Measurements from ENCODE around the gene FGFRL1. TPM values are rescaled to one million over a fixed set of nuclear protein-coding genes. Genes with fewer than 3 reads are reported as not detected.

Gene FGFRL1
- polyA plus RNA-seq, 1 donor from 2014 or later, result 0.97 TPM

GRCh38 chr4:1057403-1057745 lies 45.9 kb downstream of the FGFRL1 start:
- no peaks in the 10 kb centered on the region for H3K27me3 ChIP-seq (ENCODE audit: insufficient read depth, low read depth, low read length)
- no peaks in the 10 kb centered on the region for H4K20me1 ChIP-seq (ENCODE audit: insufficient read depth)
- no peak overlapping the region for H3K4me3 ChIP-seq (ENCODE audit: low read length)
- no peak overlapping the region for H2AFZ ChIP-seq (ENCODE audit: low read depth, low read length)
- H3F3A ChIP-seq (ENCODE audit: insufficient read depth, low read length, poor library complexity, severe bottlenecking), result no peaks in the 10 kb centered on the region
- TF ChIP-seq MXI1 (conservative IDR thresholded peaks at IDR 0.05; ENCODE audit: poor library complexity, severe bottlenecking) (no peak), POLR2AphosphoS5 (IDR thresholded peaks at IDR 0.05) (no peak), EZH2 (IDR thresholded peaks at IDR 0.05; ENCODE audit: borderline replicate concordance, insufficient read depth, low read length, poor library complexity, severe bottlenecking) (no peak), RAD21 (conservative IDR thresholded peaks at IDR 0.05) (no peak), SMC3 (conservative IDR thresholded peaks at IDR 0.05; ENCODE audit: poor library complexity) (no peak), TAF1 (IDR thresholded peaks at IDR 0.05; ENCODE audit: low read depth) (no peak), EP300 (conservative IDR thresholded peaks at IDR 0.05; ENCODE audit: poor library complexity, severe bottlenecking) (no peak)
- TF ChIP-seq, protein P1, sequence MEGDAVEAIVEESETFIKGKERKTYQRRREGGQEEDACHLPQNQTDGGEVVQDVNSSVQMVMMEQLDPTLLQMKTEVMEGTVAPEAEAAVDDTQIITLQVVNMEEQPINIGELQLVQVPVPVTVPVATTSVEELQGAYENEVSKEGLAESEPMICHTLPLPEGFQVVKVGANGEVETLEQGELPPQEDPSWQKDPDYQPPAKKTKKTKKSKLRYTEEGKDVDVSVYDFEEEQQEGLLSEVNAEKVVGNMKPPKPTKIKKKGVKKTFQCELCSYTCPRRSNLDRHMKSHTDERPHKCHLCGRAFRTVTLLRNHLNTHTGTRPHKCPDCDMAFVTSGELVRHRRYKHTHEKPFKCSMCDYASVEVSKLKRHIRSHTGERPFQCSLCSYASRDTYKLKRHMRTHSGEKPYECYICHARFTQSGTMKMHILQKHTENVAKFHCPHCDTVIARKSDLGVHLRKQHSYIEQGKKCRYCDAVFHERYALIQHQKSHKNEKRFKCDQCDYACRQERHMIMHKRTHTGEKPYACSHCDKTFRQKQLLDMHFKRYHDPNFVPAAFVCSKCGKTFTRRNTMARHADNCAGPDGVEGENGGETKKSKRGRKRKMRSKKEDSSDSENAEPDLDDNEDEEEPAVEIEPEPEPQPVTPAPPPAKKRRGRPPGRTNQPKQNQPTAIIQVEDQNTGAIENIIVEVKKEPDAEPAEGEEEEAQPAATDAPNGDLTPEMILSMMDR (IDR thresholded peaks at IDR 0.05; ENCODE audit: poor library complexity, severe bottlenecking), result no peak
- TF ChIP-seq, protein P2, sequence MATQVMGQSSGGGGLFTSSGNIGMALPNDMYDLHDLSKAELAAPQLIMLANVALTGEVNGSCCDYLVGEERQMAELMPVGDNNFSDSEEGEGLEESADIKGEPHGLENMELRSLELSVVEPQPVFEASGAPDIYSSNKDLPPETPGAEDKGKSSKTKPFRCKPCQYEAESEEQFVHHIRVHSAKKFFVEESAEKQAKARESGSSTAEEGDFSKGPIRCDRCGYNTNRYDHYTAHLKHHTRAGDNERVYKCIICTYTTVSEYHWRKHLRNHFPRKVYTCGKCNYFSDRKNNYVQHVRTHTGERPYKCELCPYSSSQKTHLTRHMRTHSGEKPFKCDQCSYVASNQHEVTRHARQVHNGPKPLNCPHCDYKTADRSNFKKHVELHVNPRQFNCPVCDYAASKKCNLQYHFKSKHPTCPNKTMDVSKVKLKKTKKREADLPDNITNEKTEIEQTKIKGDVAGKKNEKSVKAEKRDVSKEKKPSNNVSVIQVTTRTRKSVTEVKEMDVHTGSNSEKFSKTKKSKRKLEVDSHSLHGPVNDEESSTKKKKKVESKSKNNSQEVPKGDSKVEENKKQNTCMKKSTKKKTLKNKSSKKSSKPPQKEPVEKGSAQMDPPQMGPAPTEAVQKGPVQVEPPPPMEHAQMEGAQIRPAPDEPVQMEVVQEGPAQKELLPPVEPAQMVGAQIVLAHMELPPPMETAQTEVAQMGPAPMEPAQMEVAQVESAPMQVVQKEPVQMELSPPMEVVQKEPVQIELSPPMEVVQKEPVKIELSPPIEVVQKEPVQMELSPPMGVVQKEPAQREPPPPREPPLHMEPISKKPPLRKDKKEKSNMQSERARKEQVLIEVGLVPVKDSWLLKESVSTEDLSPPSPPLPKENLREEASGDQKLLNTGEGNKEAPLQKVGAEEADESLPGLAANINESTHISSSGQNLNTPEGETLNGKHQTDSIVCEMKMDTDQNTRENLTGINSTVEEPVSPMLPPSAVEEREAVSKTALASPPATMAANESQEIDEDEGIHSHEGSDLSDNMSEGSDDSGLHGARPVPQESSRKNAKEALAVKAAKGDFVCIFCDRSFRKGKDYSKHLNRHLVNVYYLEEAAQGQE (IDR thresholded peaks at IDR 0.05; ENCODE audit: borderline replicate concordance), result no peak
- no peak overlapping the region for H3K27ac ChIP-seq (ENCODE audit: low read length)
- H3K79me2 ChIP-seq (replicated peaks; ENCODE audit: insufficient read depth, low read length), result no peaks in the 10 kb centered on the region
- no peak overlapping the region for H3K9ac ChIP-seq (ENCODE audit: low read length)
- no peaks in the 10 kb centered on the region for H3K9me2 ChIP-seq (ENCODE audit: insufficient read depth, low read length)
- no peaks in the 10 kb centered on the region for H3K9me3 ChIP-seq (ENCODE audit: low read length)
- no peak overlapping the region for H3K4me2 ChIP-seq (ENCODE audit: low read length)
- H3K36me3 ChIP-seq (ENCODE audit: insufficient read depth, low read length), result no peaks in the 10 kb centered on the region

DNA sequence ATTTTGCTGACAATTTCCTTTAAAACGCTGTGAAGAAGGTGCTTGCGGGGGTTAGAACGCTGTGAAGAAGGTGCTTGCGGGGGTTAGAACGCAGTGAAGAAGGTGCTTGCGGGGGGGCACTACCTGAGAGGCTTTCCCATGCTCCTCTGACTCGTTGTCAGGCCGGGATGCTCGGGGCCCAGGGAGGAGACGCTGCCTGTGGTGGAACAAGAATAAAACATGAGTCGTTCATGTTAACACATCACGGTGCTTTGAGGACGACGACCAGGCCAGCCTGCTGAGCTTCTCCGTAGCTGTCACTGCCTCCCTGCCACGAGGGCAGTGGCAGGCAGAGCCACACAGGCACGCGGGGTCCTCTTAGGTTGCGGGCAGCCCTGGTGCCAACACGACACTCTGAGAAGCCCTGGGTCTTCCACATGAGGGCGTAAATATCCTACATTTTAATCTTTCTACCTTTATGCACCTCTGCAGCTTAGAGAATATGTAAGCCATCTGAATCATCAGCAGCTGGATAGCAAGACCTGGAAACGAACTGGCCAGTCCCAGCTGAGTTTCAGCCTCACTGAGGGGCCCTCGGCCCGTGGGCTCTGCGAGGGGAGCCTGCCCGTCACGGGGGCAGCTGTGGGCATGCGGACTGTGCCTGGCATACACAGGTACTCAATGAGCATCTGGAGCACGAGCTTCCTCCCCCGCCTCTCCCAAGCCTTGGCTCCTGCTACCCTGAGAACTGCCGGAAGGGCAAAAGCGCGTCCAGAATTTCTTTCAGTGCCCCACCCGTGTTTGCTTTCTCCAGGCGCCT lies 47.0 kb downstream of the FGFRL1 start:
- no peak for TF ChIP-seq TAF1 (IDR thresholded peaks at IDR 0.05; ENCODE audit: low read depth)
- TF ChIP-seq EP300 (conservative IDR thresholded peaks at IDR 0.05; ENCODE audit: poor library complexity, severe bottlenecking), result no peak
- TF ChIP-seq, protein P1 (IDR thresholded peaks at IDR 0.05; ENCODE audit: poor library complexity, severe bottlenecking), result no peak
- TF ChIP-seq RAD21 (conservative IDR thresholded peaks at IDR 0.05), result no peak
- no peak for TF ChIP-seq SMC3 (conservative IDR thresholded peaks at IDR 0.05; ENCODE audit: poor library complexity)
- TF ChIP-seq, protein P2 (IDR thresholded peaks at IDR 0.05; ENCODE audit: borderline replicate concordance), result no peak
- Histone ChIP-seq H4K20me1 (ENCODE audit: insufficient read depth) (no peaks in the 10 kb centered on the region), H3K79me2 (replicated peaks; ENCODE audit: insufficient read depth, low read length) (no peaks in the 10 kb centered on the region), H3K9ac (ENCODE audit: low read length) (no peak overlapping the region), H3K9me3 (ENCODE audit: low read length) (no peaks in the 10 kb centered on the region), H3K27me3 (ENCODE audit: insufficient read depth, low read depth, low read length) (no peaks in the 10 kb centered on the region), H3K9me2 (ENCODE audit: insufficient read depth, low read length) (no peaks in the 10 kb centered on the region), H3K36me3 (ENCODE audit: insufficient read depth, low read length) (no peaks in the 10 kb centered on the region), H2AFZ (ENCODE audit: low read depth, low read length) (no peak overlapping the region), H3K4me2 (ENCODE audit: low read length) (no peak overlapping the region), H3F3A (ENCODE audit: insufficient read depth, low read length, poor library complexity, severe bottlenecking) (no peaks in the 10 kb centered on the region), H3K27ac (ENCODE audit: low read length) (no peak overlapping the region), H3K4me3 (ENCODE audit: low read length) (no peak overlapping the region)

Measured in neural cell (in vitro differentiated cells).